GM19023 (cell line): ENCODE measurements around the gene TXN2.
A peak's percentile ranks its signal among the peaks of the same experiment; 100 is the strongest.
"Not testable (repeated sequence)": the region's sequence is repeated elsewhere in the genome, so short reads cannot be mapped to it uniquely, and the experiment has no call there.

ENCODE experiments used
- ATAC-seq: cut with Tn5 transposase; IDR thresholded peaks from one replicate; pipeline ENCODE4 v1.9.1; 2021; ENCODE audit warnings: mild to moderate bottlenecking, moderate library complexity; ENCODE audit not compliant: unreplicated experiment

TXN2 gene

GRCh38 chr22:36481393-36482168 lies at the start of gene TXN2:
TXN2 (minus strand) TSS chr22:36481640; CDS start chr22:36480837, 803 bp downstream.
- ATAC-seq = peak; percentile 81

GRCh38 chr22:36528795-36529751 lies 47.6 kb upstream of the TXN2 start, which contains the start of gene EIF3D:
EIF3D (minus strand) TSS chr22:36529166; CDS start chr22:36526121, 3,045 bp downstream.
- peak; percentile 88 for ATAC-seq

- ATAC-seq = no peak
Observed at GRCh38 chr22:36528341-36528740, 46.9 kb upstream of the TXN2 start.

- ATAC-seq = no peak
Observed at GRCh38 chr22:36522662-36523061, 41.2 kb upstream of the TXN2 start.

GRCh38 chr22:36520423-36520822 lies 39.0 kb upstream of the TXN2 start:
- ATAC-seq = no peak

GRCh38 chr22:36519906-36520305 lies 38.5 kb upstream of the TXN2 start:
- not testable (repeated sequence) for ATAC-seq

GRCh38 chr22:36514766-36515165 lies 33.3 kb upstream of the TXN2 start:
- ATAC-seq = no peak

GRCh38 chr22:36512991-36513390 lies 31.6 kb upstream of the TXN2 start:
- no peak for ATAC-seq

GRCh38 chr22:36512333-36512732 lies 30.9 kb upstream of the TXN2 start:
- no peak for ATAC-seq

- ATAC-seq = no peak
Observed at GRCh38 chr22:36510966-36511881, 29.8 kb upstream of the TXN2 start.

GRCh38 chr22:36510384-36510783 lies 28.9 kb upstream of the TXN2 start:
- no peak for ATAC-seq

GRCh38 chr22:36507518-36508010 lies 26.1 kb upstream of the TXN2 start:
- ATAC-seq = no peak

- ATAC-seq = peak; percentile 83
Observed at GRCh38 chr22:36506637-36507517, 25.4 kb upstream of the TXN2 start, which contains the start of gene FOXRED2. FOXRED2 (minus strand) TSS chr22:36507040; CDS start chr22:36506422, 618 bp downstream.

- no peak for ATAC-seq
Observed at GRCh38 chr22:36505998-36506635, 24.7 kb upstream of the TXN2 start.

GRCh38 chr22:36497910-36498665 lies 16.6 kb upstream of the TXN2 start:
- no peak for ATAC-seq

- ATAC-seq = no peak
Observed at GRCh38 chr22:36493690-36494110, 12.3 kb upstream of the TXN2 start.

GRCh38 chr22:36492109-36492508 lies 10.7 kb upstream of the TXN2 start:
- no peak for ATAC-seq

GRCh38 chr22:36491155-36491554 lies 9.7 kb upstream of the TXN2 start:
- no peak for ATAC-seq
